Renal pelvis (tissue), 4 donors: ENCODE data around the gene COL23A1. TPM values are rescaled to one million over a fixed set of nuclear protein-coding genes. Genes with fewer than 3 reads are reported as not detected.

Experiments used
- DNase-seq: peaks from one replicate; pipeline ENCODE4 v3.0.0-alpha.2; 2013
- polyA plus RNA-seq, 3 donors: library from polyadenylated mRNA; unstranded; fragments of 120-200 nt; gene quantifications; one replicate each; pipeline ENCODE4 v1.2.1, GENCODE V29; 2013; ENCODE audit not compliant: insufficient read length in 3 of 3

The COL23A1 gene
- polyA plus RNA-seq, 3 donors: 6.3 to 9.0 (median 7.1) TPM

- DNase-seq: no peak
Measured at GRCh38 chr5:178436326-178436940, 153.8 kb downstream of the COL23A1 start.

- DNase-seq: no peak
Measured at GRCh38 chr5:178435321-178436238, 154.6 kb downstream of the COL23A1 start.

DNA sequence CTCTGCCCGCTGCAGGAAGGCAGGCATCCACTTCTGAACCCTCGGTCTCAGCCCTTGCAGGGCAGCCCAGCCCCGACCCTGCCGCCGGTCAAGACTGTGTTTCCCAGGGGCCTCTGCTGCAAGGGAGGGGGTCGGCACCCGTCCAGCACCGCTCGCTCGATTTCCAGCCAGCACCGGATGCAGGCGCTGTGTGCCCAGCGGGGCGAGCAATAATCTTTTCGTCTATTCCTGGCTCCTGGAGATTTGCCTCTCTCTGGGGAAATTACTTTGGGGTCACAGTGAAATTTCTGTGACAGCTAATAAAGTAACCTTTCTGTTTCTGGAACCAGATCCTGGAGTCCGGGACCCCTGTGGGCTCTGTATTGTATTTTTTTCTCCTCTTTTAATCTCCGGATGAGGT is 155.3 kb downstream of the COL23A1 start:
- no peak for DNase-seq

DNA sequence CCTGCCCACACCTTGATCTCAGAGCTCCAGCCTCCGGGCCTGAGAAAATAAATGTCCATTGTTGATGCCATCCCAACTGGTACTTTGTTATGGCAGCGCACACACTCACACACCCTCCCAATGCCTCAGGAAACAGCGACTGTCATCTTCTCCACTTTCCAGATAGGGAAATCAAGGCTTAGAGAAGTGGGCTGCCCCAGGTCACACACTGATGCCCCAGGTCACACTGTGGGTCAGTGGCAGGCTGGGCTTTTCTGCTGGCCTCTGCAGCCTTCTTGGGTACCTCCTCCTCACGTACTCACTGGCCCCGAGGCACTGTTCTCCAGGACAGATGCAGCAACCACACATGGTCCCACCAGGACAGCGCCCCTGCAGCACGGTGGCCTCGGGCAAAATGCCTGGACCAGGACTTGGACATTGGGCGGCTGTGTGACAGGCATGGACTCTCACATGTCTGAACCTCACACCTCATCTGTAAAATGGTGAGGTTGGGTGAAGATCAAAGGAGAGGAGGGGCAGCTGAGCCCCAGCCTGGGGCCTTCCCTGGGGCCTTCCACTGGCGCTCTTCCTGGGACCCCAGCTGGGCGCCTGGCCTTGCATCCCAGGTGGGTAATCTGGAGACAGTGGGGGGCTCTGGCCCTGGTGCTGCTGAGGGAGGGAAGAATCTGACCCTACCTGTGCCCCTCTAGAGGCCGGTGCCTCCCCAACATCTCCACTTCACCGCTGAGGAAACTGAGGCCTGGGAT is 156.0 kb downstream of the COL23A1 start:
- DNase-seq: no peak

- DNase-seq: no peak
Measured at GRCh38 chr5:178433273-178433775, 156.9 kb downstream of the COL23A1 start.

GRCh38 chr5:178432421-178433272 is 157.5 kb downstream of the COL23A1 start:
- DNase-seq: no peak

GRCh38 chr5:178431782-178432165 is 158.4 kb downstream of the COL23A1 start:
- DNase-seq: no peak

DNA sequence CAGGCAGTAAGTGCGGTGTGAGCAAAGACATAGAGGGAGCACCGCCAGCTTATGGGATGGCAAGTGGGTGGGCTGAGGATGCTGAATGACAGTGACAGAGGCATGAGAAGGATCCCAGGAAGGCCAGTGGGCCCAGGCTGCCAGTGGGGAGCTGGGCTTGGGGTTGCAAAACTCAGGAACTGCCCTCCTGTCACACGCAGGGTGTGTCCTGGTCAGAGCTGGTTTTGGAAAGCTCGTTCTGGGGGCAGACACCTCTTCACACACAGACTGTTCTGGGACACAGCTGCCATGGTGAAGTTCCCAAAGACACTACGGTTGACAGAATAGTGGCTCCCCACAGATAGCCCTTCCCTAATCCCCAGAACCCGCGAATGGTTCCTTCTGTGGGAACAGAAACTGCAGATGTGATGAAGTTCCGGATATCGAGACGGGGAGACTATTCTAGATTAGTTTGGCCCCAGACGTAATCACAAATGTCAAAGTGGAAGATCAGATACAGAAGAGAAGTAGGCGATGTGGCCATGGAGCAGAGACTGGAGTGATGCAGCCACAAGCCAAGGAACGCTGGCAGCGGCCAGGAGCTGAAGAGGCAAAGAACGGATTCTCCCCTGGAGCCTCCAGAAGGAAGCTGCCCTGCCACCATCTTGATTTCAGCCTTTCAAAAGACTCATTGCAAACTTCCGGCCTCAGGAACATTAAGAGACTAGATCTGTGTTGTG is 159.0 kb downstream of the COL23A1 start:
- no peak for DNase-seq

DNA sequence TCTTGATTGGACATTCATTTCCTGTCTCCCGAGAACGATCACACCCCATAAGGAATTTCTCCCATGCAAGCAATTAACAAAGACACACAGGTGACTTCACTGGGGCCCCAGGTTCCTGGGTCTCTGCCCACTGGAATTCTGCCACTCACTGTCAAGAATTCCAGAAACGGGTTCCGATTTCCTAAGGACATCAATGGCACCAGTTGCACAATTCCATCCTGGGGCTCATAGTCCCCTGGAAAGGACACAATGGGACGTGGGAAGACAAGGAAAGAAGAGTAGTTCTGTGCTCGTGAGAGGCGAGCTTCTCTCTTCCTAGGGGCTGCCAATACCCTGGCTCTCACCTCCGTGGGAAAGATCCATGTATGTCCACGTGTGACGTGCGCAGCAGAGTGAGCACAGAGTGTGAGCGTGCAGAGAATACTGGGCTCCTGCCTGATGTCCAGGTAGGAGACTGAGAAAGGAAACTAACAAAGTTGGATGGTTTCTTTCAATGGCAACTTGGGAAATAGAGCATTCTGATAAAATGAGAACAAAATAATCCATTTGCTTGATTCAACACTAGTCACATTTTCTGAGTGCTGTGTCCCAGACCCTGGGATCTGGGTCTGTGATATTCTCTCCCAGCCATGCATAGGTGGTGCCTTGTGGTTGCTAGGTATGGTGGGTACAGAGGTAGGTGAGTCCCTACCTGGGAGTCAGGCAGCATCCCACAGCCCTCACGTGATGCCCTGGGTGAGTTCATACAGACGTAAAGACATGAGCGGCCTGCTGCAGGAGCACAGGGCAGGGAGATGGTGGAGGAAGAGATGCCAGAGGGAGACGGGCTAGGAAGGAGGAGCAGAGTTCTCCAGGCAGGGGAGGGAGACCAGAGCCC is 159.8 kb downstream of the COL23A1 start:
- DNase-seq: no peak

GRCh38 chr5:178429491-178430185 is 160.6 kb downstream of the COL23A1 start:
- DNase-seq: no peak

GRCh38 chr5:178429156-178429468 is 161.1 kb downstream of the COL23A1 start:
- no peak for DNase-seq

- no peak for DNase-seq
Measured at GRCh38 chr5:178428341-178429155, 161.6 kb downstream of the COL23A1 start.

DNA sequence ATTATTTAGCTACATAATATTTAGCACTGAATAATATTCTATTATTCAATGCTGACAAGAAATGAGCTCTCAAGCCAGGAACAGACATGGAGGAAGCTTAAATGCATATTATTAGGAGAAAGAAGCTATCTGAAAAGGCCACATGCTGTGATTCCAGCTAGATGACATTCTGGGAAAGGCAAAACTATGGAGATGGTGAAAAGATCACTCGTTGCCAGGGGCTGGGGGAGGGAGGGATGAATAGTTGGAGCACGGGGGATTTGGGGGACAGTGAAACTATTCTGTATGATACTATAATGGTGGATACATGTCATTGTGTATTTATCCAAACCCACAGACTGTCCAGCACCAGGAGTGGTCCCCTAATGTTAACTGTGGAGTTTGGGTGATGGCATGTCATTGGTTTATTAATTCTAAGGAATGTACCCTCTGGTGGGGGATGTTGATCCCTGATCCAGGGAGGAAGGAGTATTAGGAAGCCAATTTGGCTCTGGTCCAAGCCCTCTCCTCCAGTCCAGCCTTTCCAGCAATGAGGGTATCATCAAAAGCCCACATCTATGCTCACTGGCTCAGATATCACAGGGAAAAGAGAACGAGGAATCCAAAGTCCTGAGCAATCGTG is 162.5 kb downstream of the COL23A1 start:
- no peak for DNase-seq

DNA sequence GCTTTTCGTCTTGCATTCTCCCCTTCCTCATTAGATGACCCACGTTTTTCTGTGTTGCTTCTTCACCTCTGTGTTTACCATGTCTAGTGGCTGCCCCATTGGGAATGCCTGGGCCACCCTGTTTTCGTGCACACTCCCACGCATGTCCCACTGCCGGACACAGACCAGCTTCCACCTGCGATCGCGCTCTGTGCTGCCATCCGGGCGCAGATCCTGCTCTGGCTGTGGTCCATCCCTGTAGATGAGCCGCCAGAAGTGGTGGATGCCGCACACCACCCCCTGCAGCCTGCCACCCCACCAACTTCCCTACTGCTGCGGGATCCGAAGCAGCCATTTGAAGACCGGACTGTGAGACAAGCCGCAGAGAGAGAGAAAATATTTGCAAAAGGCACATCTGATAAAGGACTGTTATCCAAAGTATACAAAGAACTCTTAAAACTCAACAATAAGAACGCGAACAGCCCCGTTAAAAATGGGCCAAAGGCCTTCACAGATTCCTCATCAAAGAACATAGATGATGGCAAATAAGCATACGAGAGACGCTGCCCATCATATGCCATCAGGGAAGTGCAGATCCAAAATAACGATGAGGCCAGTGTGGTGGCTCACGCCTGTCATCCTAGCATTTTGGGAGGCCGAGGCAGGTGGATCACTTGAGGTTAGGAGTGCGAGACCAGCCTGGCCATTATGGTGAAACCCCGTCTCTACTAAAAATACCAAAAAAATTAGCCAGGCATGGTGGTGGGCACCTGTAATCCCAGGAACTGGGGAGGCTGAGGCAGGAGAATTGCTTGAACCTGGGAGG is 163.7 kb downstream of the COL23A1 start:
- no peak for DNase-seq

DNA sequence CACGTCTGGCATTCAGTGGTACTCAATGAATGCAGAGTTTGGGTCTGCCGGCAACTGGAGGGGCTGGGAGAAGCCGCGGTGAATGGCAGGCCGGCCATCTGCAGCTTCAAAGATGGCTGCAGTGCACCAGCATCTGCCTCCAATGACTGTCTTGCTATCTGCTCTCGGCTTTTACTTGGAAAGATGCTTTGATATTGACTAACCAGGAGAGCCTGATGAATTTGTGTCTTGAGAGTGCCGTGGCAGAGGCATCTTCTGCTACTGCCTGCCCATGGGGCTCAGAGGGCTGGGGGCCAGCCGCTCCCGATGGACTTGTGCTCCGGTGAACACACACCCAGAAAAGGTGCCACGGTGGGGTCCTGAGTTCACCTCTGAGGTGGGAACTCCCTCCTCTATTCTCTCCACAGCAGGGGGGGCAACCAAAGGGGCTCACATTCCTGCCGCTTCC is 164.5 kb downstream of the COL23A1 start:
- DNase-seq: no peak

- DNase-seq: no peak
Measured at GRCh38 chr5:178424810-178425177, 165.4 kb downstream of the COL23A1 start.
